ENCODE data around the gene MAMDC4. TPM values are rescaled to one million over a fixed set of nuclear protein-coding genes. Genes with fewer than 3 reads are reported as not detected.

The MAMDC4 gene
- total RNA-seq, 2 donors from 2014 or later, result 6.8 to 15.4 TPM

- Histone ChIP-seq H3K27ac (ENCODE audit: low read depth, low read length) (no peak overlapping the region), H3K4me3 (ENCODE audit: low read length) (no peak overlapping the region), H3K4me1 (ENCODE audit: control insufficient read depth, insufficient read depth, low read length) (peaks cover 8% of the 10 kb centered on the region), H3K9me3 (ENCODE audit: control insufficient read depth, low read length) (no peaks in the 10 kb centered on the region), H3K9ac (ENCODE audit: extremely low read depth, low read length, poor library complexity, severe bottlenecking) (no peak overlapping the region), H3K27me3 (ENCODE audit: control insufficient read depth, insufficient read depth, low read length, poor library complexity, severe bottlenecking) (no peaks in the 10 kb centered on the region), H3K36me3 (ENCODE audit: control insufficient read depth, insufficient read depth, low read length) (peaks cover 10% of the 10 kb centered on the region)
- Mint-ChIP-seq H3K27ac (no peak overlapping the region), H3K36me3 (ENCODE audit: low read depth) (no peaks in the 10 kb centered on the region), H3K4me1 (peaks cover 2% of the 10 kb centered on the region), H3K4me3 (no peak overlapping the region), H3K27me3 (ENCODE audit: insufficient read depth) (peaks cover 2% of the 10 kb centered on the region), H3K9me3 (no peaks in the 10 kb centered on the region)
- peak; percentile 48 for DNase-seq
- 93% methylated on average over 19 to 29 of the region's 29 CpGs for WGBS, 2 experiments (ENCODE audit: insufficient coverage in 1 of 2, insufficient read length in 1 of 2)
- TF ChIP-seq CTCF (conservative IDR thresholded peaks at IDR 0.05), result no peak
Measured at GRCh38 chr9:136852664-136853595, 784 bp downstream of the MAMDC4 start.

- no peak overlapping the region for H3K27ac ChIP-seq (ENCODE audit: low read depth, low read length)
- no peak overlapping the region for H3K4me3 Mint-ChIP-seq
- H3K9me3 ChIP-seq (ENCODE audit: control insufficient read depth, low read length), result no peaks in the 10 kb centered on the region
- WGBS, 2 experiments (ENCODE audit: insufficient coverage in 1 of 2, insufficient read length in 1 of 2), result 93 to 96% methylated on average over 13 to 18 of the region's 18 CpGs
- peaks cover 10% of the 10 kb centered on the region for H3K36me3 ChIP-seq (ENCODE audit: control insufficient read depth, insufficient read depth, low read length)
- no peaks in the 10 kb centered on the region for H3K36me3 Mint-ChIP-seq (ENCODE audit: low read depth)
- peaks cover 2% of the 10 kb centered on the region for H3K4me1 Mint-ChIP-seq
- H3K4me3 ChIP-seq (ENCODE audit: low read length), result no peak overlapping the region
- no peaks in the 10 kb centered on the region for H3K9me3 Mint-ChIP-seq
- H3K27me3 Mint-ChIP-seq (ENCODE audit: insufficient read depth), result no peaks in the 10 kb centered on the region
- no peak overlapping the region for H3K27ac Mint-ChIP-seq
- DNase-seq, result peak; percentile 51
- no peak overlapping the region for H3K9ac ChIP-seq (ENCODE audit: extremely low read depth, low read length, poor library complexity, severe bottlenecking)
- H3K4me1 ChIP-seq (ENCODE audit: control insufficient read depth, insufficient read depth, low read length), result peaks cover 8% of the 10 kb centered on the region
- TF ChIP-seq CTCF (conservative IDR thresholded peaks at IDR 0.05), result peak; percentile 14
- no peaks in the 10 kb centered on the region for H3K27me3 ChIP-seq (ENCODE audit: control insufficient read depth, insufficient read depth, low read length, poor library complexity, severe bottlenecking)
Measured at GRCh38 chr9:136853596-136854112, 1.5 kb downstream of the MAMDC4 start.

GRCh38 chr9:136854113-136854841 is 2.1 kb downstream of the MAMDC4 start:
- no peaks in the 10 kb centered on the region for H3K9me3 Mint-ChIP-seq
- DNase-seq, result peak; percentile 59
- no peak overlapping the region for H3K4me3 Mint-ChIP-seq
- peaks cover 2% of the 10 kb centered on the region for H3K4me1 Mint-ChIP-seq
- no peaks in the 10 kb centered on the region for H3K27me3 Mint-ChIP-seq (ENCODE audit: insufficient read depth)
- no peaks in the 10 kb centered on the region for H3K27me3 ChIP-seq (ENCODE audit: control insufficient read depth, insufficient read depth, low read length, poor library complexity, severe bottlenecking)
- peaks cover 8% of the 10 kb centered on the region for H3K4me1 ChIP-seq (ENCODE audit: control insufficient read depth, insufficient read depth, low read length)
- no peak overlapping the region for H3K9ac ChIP-seq (ENCODE audit: extremely low read depth, low read length, poor library complexity, severe bottlenecking)
- H3K36me3 ChIP-seq (ENCODE audit: control insufficient read depth, insufficient read depth, low read length), result peaks cover 10% of the 10 kb centered on the region
- no peaks in the 10 kb centered on the region for H3K36me3 Mint-ChIP-seq (ENCODE audit: low read depth)
- no peak overlapping the region for H3K27ac ChIP-seq (ENCODE audit: low read depth, low read length)
- H3K9me3 ChIP-seq (ENCODE audit: control insufficient read depth, low read length), result no peaks in the 10 kb centered on the region
- H3K4me3 ChIP-seq (ENCODE audit: low read length), result no peak overlapping the region
- WGBS, 2 experiments (ENCODE audit: insufficient coverage in 1 of 2, insufficient read length in 1 of 2), result 91 to 95% methylated on average over 20 to 30 of the region's 30 CpGs
- no peak for TF ChIP-seq CTCF (conservative IDR thresholded peaks at IDR 0.05)
- no peak overlapping the region for H3K27ac Mint-ChIP-seq

Data from endodermal cell (in vitro differentiated cells).